Esophagus mucosa (tissue), 1 donor: ENCODE results near the gene EFNA1. TPM values are rescaled to one million over a fixed set of nuclear protein-coding genes. Genes with fewer than 3 reads are reported as not detected.
"Not testable (repeated sequence)": the region's sequence is repeated elsewhere in the genome, so short reads cannot be mapped to it uniquely, and the experiment has no call there.

Experiments used
- ATAC-seq: fragments of 200-7000 bp; cut with Tn5 transposase; one replicate; pipeline ENCODE4 v1.9.1; 2020
- total RNA-seq: library from RNA; stranded (reverse); gene quantifications from one replicate; pipeline ENCODE4 v1.2.4, GENCODE V29; 2023
- donor health status: DM: yes; HTN: yes; CAD: no.

EFNA1 gene
- total RNA-seq, 1 donor from 2014 or later: 40.9 TPM

- no peak for ATAC-seq
These were observed 35.0 kb upstream of the EFNA1 start for GRCh38 chr1:155092641-155093040.

GRCh38 chr1:155093911-155094621, 33.6 kb upstream of the EFNA1 start:
- ATAC-seq: peak; percentile 21

GRCh38 chr1:155094622-155094948, 33.1 kb upstream of the EFNA1 start:
- peak; percentile 4 for ATAC-seq

DNA sequence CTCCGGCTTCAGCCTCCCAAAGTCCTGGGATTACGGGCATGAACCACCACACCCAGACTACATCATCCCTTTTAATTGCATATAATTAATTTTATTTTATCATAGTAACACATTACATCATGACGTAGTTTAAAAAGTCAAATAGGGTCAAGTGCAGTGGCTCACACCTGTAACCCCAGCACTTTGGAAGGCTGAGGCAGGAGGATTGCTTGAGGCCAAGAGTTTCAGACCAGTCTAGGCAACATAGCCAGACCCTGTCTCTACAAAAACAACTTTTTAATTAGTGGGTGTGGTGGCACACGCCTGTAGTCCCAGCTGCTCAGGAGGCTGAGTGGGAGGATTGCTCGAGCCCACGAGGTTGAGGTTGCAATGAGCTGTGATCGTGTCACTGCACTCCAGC, 28.3 kb upstream of the EFNA1 start:
- ATAC-seq: no peak

DNA sequence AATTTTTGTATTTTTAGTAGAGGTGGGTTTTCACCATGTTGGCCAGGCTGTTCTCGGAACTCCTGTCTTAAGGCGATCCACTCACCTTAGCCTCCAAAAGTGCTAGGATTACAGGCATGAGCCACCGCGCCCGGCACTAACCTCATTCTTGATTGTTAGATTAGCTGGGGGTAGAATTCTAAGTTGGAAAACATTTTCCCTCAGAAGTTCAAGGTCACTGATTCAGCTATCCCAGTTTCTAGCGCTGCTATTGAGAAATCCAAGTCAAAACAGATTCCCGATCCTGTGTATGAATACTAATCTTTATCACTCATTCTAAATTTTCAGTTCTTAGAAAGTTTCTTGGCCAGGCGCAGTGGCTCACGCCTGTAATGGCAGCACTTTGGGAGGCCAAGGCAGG, 24.4 kb upstream of the EFNA1 start:
- ATAC-seq: no peak

DNA sequence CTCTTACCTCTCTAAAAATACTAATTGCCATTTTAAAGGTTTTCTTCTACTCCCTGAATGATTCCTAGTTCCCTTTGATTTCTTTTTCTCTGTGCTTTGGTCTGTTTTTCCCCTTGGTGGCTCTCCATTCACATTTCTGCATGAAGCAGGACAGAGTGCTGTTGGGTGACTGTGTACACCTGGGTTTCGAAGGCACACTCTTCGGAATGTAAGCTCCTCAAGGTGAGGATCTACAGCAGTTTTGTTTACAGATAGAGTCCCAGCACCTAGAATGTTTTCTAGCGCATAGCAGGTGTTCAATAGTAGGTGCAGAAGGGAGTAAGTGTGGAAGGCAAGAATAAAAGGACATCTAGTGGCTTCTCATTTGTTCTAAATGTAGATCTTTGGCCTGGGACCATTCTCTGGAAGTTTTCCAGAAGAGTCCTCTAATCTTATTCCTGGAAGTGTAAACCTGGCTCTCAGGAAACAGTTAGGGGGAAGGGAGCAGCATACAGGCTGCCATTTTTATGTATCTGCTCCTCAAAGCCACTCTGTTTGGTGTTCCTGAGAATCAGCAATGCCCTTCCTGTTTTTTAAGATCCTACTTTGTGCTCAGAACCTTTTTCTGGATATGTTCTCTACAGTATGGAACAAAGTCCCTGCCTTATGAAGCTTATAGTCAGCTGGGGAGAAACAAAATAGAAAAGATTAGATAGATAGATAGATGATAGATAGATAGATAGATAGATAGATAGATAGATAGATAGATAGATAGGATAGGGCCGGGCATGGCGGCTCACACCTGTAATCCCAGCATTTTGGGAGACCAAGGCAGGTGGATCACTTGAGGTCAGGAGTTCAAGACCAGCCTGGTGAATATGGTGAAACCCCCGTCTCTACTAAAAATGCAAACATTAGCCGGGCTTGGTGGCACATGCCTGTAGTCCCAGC, 22.8 kb upstream of the EFNA1 start:
- ATAC-seq: no peak

- ATAC-seq: peak; percentile 25
These were observed 22.1 kb upstream of the EFNA1 start for GRCh38 chr1:155105604-155106011.

DNA sequence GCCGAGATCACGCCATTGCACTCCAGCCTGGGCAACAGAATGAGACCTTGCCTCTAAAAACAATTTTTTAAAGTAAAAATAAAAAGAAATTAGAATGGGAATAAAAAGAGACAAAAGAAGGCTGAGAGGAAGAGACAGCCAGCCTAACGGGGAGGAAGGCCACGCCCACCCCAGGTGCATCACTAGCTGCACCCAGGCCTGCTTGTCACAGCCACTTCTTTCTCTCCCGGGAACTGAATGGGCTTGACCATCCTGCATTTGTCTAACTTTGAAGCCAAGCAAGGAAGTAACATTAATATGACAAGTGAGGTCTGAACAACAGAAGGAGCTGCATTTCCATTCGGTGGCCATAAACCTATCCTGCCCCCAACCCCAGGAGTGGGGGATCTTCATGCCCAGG, 20.8 kb upstream of the EFNA1 start:
- no peak for ATAC-seq

- ATAC-seq: peak; percentile 18
These were observed 20.1 kb upstream of the EFNA1 start for GRCh38 chr1:155107309-155108264.

DNA sequence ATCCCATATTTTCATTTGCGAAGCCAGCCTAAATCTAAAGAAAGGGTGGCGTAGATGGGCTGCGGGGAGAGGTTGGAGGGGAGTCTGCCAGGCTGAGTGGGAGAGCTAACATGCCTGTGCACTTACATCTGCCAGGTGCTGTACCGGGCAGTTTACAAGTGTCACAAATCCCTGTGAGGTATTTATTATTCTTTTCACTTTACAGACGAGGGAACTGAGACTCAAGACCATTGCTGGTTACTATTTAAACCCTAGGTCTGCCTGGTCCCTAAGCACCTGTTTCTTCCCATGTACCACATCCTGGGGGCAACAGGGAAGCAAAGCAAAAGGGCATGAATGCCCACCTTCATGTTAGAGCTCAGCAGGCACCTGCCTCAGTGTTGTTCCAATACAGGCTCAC, 19.4 kb upstream of the EFNA1 start:
- no peak for ATAC-seq

DNA sequence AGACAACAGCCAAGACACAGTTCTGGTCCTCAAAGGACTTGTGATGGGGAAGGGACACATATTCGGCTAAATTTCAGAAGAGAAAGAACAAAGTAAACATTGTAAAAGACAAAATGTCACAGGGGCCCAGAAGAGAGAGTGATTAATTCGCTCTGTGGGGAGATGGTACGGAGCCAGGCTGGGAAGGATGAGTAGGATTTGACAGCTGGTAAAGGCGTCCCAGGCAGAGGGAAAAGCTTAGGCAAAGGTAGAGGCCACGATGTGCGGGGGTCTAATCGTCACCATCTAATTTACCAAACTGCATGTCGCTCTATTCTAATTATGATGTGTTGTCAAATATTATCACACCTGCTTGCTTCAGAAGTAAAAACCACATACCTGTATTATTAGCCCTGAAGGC, 17.3 kb upstream of the EFNA1 start:
- ATAC-seq: no peak

GRCh38 chr1:155110826-155111225, 16.9 kb upstream of the EFNA1 start:
- no peak for ATAC-seq

- no peak for ATAC-seq
These were observed 14.2 kb upstream of the EFNA1 start for GRCh38 chr1:155113450-155113980.

- ATAC-seq: no peak
These were observed 11.4 kb upstream of the EFNA1 start for GRCh38 chr1:155116113-155116764.

DNA sequence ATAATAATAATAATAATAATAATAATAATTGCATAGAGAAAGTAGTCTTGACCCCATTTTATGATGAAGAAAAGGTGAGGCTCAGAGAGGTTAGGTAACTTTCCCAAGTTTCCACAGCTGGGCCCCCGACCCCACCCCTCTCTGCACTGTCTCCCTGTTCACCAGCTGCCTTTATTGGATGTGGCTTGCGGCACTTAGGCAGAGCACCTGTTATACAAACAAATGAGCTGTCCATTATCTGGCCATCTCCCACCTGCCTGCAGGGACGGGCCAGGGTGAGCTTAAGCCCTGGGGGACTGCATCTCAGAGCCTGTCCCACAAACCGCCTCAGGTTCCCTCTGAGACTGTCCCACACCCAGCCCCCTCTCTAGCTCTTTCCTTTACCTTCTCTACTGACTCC, 10.1 kb upstream of the EFNA1 start:
- peak; percentile 4 for ATAC-seq

DNA sequence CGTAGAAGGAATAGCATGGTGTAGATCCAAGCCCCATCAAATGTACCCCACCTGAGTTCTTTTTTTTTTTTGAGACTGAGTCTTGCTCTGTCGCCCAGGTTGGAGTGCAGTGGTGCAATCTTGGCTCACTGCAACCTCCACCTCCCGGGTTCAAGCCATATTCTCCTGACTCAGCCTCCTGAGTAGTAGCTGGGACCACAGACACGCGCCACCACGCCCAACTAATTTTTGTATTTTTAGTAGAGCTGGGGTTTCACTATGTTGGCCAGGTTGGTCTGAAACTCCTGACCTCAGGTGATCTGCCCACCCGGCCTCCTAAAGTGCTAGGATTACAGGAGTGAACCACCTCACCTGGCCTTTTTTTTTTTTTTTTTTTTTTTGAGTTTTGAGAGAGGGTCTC, 9.6 kb upstream of the EFNA1 start:
- not testable (repeated sequence) for ATAC-seq

DNA sequence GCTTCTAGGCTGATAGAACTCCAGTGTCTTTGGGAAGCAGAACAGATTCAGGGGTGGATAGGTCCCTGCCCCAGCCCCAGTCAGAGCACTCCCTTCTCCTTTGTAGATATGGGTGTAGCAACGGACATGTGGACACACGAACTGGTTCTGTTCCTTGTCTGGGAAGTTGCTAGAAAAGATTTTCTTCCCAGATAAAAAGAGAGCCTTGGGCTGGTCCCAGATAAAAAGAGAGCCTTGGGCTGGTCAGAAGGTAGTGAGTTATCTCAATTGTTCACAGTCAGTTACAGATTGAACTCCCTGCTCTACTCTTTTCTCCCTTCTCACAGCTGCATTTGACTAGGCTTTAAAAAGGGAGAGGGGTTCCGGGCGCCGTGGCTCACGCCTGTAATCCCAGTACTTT, 7.4 kb upstream of the EFNA1 start:
- ATAC-seq: peak; percentile 60

- ATAC-seq: no peak
These were observed 6.4 kb upstream of the EFNA1 start for GRCh38 chr1:155121249-155121648.

DNA sequence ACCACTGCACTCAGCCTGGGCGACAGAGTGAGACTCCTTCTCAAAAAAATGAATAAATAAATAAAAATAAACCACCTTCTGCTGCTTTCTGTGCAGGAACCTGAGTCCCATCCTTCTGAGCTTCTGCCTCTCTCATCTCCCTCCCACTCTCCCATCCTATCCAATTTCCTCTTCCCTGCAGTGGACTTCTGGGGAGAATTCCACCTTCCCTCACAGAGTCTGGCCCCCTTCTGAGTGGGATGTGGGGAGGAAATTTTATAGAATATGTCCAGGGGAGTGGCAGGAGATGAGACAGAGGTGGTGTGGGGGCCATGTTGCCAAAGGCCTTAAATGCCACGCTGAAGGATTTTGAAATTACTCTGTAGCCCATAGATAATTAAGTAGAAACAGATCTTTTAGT, 5.4 kb upstream of the EFNA1 start:
- no peak for ATAC-seq

- no peak for ATAC-seq
These were observed 3.9 kb upstream of the EFNA1 start for GRCh38 chr1:155123801-155124200.

- ATAC-seq: no peak
These were observed 2.9 kb upstream of the EFNA1 start for GRCh38 chr1:155124503-155125463.
